ENCODE data around the gene WDFY4.

Gene WDFY4

GRCh38 chr10:48785796-48786195 lies 101.1 kb downstream of the WDFY4 start:
- in situ Hi-C loops (cut with MboI; ENCODE audit: low sequenced_read_pairs): no loop called here

DNA sequence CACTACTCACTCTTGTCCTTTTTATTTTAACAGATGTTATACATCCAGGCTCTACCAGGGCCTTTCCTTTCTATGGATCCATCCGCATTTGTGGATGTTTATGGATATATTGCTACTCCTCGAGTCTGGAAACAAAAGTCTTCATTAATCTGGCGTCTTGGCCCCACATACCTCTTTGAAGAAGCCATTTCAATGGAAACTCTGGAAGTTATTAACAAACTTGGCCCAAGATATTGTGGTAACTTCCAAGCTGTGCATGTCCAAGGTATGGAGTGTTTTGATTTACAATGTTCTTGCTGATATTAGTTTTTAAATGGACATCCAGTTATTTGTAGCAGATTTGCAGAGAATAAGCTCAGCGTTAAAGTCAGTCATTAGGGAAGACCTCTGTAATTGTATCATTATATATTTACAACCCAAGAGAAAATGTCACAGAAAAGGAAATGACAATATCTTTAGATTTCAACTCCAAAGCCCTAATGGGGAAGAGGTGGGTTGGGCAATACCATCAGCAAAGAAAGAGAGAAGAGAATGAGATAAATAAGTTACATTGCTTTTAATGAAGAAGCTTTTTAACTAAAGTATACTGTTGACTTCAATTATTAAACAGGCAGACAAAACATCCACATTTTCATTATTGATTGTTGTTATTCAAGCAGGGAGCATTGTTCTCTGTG lies 102.1 kb downstream of the WDFY4 start:
- in situ Hi-C loops (cut with MboI; ENCODE audit: low sequenced_read_pairs): no loop called here

DNA sequence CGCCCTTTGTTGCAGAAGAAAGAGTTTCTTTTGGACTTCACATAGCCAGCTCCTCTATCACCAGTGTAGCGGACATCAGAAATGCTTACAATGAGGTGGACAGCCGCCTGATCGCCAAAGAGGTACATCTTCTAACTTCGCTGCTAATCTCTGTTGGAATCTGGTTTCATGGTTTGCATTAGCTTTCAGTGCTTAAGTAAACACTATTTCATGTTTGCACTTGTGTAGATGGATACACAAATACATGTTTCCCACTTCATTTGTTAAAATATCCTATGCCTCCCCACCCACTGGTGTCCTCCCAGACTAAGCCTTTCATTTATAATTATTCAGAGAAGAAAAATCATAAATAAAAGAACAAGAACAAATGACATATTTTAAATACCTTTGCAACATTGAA lies 103.9 kb downstream of the WDFY4 start:
- in situ Hi-C loops (cut with MboI; ENCODE audit: low sequenced_read_pairs): no loop called here

DNA sequence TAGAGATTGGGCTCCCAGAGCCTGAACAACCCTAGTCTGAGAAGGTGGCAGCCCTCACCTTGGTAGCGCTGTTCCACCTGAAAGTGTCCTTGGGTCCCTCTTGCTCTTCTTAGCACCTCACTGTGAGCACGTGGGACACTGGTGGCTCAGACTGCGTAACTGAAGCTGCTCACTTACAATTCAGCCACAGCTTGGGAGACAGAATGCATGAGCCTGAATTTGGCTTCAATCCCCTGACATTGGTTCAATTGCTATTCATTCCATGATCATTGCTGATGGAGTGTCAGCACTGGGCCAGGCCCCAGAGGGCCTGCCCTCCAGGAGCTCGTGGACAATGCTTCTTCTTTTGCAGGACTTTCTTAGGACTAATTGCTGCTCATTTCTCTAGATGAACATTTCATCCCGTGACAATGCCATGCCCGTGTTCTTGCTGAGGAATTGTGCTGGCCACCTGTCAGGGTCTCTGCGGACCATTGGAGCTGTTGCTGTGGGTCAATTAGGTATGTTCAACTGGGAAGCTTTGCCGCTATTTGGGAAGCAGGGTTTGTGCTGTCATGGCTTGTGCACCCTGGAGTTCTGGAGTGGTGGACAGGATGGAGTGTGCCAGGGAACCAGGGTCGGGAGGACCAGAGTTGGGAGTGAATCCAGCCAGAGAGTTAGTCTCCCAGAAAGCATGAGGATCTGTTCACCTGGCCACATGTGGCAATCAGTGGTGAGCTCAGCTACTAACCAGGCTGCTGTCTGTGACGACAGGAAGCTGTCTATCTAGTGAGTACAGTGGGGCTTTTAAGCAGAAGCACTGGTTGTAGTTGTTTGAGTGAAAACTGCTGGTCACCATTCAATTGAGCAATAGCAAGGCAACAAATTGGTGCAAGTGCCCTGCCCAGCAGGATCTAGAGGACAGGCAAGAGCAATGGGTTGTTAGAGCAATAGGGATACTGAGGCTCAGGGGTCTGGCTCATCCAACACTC lies 105.1 kb downstream of the WDFY4 start:
- in situ Hi-C loops (cut with MboI; ENCODE audit: low sequenced_read_pairs): no loop called here

DNA sequence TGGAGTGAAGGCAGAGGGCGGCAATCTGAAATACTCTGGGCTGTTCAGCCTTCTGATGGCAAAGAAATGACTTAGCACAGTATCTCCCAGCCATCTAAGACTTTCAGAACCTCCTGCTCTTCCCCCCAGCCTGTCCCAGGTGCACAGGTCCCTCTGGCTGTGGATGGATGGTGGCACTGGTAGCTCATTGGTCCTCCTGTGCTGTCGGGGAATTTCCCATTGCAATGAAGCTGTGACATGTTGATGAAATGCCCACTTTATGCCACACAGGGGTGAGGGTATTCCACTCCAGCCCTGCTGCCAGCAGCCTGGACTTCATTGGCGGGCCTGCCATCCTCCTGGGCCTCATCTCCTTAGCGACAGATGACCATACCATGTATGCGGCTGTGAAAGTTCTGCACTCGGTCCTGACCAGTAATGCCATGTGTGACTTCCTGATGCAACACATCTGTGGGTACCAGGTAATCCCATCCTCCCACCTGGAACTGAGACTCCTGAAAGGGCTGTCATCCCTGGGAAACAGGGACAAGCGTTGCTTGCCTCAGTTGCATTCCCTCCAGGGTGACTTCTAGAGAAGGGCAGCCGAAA lies 105.9 kb downstream of the WDFY4 start:
- in situ Hi-C loops (cut with MboI; ENCODE audit: low sequenced_read_pairs): no loop called here

DNA sequence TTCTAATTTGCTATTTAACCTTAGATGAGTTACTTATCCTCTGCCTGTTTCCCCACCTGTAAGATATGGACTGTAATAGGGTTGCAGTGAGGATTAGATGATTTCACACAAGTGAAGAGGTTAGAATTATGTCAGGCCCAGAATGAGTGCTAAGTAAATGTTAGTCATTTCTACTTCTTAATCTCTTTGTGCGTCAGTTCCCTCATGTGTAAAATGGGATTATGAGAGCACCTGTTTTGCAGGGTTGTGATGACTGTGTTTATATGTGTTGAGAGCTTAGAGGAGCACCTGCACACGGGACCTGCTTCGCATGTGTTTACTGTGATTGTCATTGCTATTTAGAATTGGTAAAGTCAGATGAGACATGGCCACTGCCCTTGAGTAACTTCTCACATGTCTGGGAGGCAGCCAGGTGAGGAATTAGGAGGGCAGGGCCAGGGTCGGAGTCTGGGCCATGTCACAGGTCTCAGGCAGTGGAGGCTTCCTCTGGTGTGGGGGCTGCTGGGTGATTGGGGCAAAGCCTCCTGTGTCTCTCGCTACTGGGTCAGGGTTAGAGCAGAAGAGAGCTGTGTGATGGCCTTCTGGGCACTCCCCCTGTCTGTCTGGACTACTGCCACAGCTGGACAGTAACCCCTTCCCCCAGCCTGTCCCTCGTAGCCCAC lies 106.7 kb downstream of the WDFY4 start:
- in situ Hi-C loops (cut with MboI; ENCODE audit: low sequenced_read_pairs): no loop called here

DNA sequence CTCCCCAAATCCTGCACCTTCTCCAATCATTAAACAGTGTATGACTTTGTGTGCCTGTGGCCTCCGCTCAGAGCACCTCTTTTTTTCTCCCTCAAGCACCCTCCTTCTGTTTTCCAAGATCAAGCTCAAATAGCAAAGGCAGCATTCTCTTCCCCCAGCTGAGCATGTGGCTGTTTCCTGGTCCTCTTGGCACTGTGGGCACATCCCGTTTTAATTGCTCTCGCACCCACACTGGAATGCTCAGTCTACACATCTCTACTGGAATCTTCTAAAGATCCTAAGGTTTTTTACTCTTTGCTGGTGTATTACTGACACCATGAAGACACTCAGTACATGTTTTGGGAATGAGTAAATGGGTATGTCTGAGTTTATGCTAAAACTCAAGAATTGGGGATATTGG lies 107.4 kb downstream of the WDFY4 start:
- in situ Hi-C loops (cut with MboI; ENCODE audit: low sequenced_read_pairs): no loop called here

DNA sequence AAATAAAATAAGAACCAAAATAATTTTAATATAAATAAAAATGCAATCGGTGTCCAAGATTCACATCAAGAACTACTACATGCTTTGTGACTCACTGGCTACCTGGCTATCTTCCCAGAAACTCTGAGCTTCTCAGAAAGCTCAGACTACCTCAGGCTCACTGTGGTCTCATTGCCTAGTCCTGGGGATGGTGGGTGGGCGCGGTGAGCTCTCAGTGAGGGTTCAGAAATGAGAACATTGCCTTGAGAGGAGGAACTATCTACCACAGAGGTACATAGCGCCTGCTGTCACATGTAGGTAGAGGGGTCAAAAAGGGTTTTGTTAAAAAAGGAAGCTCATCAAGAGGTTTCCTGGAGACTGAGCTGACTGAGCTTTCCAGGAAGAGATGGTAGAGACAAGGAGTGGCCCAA lies 108.0 kb downstream of the WDFY4 start:
- in situ Hi-C loops (cut with MboI; ENCODE audit: low sequenced_read_pairs): no loop called here

- in situ Hi-C loops (cut with MboI; ENCODE audit: low sequenced_read_pairs): no loop called here
Observed at GRCh38 chr10:48794074-48794473, 109.4 kb downstream of the WDFY4 start.

GRCh38 chr10:48796713-48797245 lies 112.1 kb downstream of the WDFY4 start:
- in situ Hi-C loops (cut with MboI; ENCODE audit: low sequenced_read_pairs): no loop called here

- in situ Hi-C loops (cut with MboI; ENCODE audit: low sequenced_read_pairs): no loop called here
Observed at GRCh38 chr10:48797830-48798229, 113.2 kb downstream of the WDFY4 start.

DNA sequence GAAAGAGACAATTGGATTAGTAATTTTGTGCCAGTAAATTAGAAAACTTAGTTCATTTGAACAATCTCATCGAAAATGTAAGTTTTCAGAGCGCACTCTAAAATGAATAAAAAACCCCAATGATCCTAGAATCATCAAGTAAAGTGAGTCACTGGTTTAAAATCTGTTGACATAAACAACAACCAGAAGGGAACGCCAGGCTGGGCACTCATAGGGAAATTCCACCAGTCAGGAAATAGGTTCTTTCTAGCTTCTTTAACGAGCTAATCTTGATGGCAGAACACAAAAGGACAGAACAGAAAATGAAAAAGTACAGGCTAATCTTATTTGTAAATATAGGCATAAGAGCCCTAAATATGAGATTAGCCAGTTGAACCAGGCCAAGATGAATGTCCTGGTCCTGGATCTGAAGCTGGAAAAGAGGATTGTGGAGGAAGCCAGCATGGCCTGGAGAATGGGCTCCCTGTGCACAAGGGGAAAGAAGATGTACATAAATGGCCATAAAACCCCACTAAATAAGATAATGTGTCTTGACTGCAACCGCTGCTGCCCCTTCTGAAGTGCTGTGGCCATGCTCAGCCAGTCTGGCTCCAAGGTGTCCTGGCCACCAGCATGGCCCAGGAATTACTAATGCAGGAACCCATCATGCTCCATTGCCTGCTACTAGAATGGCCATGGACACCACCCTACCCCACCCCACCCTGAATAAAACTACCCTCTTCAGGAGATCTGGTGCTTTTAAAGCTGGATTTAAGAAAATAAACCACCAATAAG lies 114.0 kb downstream of the WDFY4 start:
- in situ Hi-C loops (cut with MboI; ENCODE audit: low sequenced_read_pairs): no loop called here

DNA sequence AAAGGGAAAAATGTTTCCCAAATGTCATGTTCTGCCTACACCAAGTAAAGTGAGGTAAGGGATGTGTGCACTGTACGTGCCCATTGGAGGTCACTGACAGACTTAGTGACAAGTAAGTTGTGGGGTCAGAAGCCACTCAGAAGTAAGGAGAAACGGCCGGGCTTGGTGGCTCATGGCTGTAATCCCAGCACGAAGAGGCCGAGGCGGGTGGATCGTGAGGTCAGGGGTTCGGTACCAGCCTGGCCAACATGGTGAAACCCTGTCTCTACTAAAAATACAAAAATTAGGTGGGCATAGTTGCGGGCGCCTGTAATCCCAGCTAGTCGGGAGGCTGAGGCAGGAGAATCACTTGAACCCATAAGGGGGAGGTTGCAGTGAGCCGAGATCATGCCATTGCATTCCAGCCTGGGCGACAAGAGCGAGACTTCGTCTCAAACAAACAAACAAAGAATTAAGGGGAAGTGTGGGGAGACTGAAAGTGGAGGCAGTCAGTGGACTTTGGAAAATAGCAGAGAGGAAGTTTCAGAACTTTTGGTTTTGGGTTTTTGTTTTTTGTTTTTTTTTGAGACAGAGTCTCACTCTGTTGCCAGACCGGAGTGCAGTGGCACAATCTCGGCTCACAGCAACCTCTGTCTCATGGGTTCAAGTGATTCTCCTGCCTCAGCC lies 114.8 kb downstream of the WDFY4 start:
- in situ Hi-C loops (cut with MboI; ENCODE audit: low sequenced_read_pairs): no loop called here

- in situ Hi-C loops (cut with MboI; ENCODE audit: low sequenced_read_pairs): no loop called here
Observed at GRCh38 chr10:48800007-48800675, 115.5 kb downstream of the WDFY4 start.

- in situ Hi-C loops (cut with MboI; ENCODE audit: low sequenced_read_pairs): no loop called here
Observed at GRCh38 chr10:48801001-48801421, 116.3 kb downstream of the WDFY4 start.

GRCh38 chr10:48802611-48803071 lies 118.0 kb downstream of the WDFY4 start:
- in situ Hi-C loops (cut with MboI; ENCODE audit: low sequenced_read_pairs): no loop called here

DNA sequence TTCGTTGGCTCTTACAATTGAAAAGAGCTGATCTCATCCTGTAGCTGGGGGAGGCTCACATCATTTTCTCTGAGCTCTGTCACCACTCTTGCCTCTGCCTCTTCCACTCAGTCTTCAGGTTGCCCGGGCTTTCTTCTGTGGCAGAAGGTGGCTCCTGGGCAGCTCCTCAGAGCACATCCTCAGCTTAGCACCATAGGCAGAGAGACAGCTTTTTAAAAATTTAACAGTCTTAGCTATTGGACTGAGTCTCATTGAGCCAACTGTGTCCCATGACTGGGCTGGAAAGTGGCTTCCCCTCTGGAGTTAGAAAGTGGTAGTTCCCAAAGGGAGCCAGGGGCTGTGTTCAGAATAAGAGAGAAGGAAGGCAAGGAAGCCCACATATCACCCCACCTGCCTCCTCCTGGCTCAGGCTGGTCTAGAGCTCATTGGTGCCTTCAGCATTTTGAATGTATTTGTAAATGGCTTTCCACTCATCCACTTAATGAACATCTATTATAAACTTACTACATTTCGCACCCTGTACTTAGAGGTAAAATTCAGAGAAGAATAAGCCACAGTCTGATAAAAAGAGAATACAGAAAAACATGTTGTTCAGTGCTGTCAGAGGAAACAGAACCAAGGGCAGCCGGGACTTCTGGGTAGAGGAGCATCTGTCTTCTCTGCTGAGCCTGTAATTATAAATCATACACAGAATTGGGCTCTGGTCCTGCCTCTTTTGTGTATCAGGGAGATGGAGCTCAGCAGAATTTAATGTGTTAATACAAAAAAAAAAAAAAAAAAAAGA lies 119.3 kb downstream of the WDFY4 start:
- in situ Hi-C loops (cut with MboI; ENCODE audit: low sequenced_read_pairs): no loop called here

DNA sequence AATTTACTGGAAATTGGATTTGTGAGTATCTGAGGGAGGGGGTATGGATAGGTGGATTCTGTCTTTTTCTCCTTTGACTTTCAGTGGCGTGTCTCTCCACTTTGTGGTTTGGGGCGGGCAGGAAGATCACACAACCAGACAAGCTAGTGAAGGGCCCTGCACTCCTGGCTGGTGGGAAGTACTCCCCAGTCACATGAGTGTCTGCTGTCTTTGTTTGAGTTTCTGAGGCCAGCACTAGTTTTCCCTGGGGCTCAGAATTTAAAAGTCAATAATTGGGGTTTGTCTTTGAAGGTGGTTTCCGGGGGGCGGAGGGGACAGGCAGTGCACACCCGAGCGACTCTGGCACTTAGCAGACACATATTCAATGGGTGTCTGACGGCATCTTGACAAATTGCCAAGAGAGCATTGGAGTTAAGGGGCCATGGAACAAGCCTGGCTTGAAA lies 120.1 kb downstream of the WDFY4 start:
- in situ Hi-C loops (cut with MboI; ENCODE audit: low sequenced_read_pairs): no loop called here
